HG02623 (cell line): ENCODE data around the gene CD226.
"Not testable (repeated sequence)": the region's sequence is repeated elsewhere in the genome, so short reads cannot be mapped to it uniquely, and the experiment has no call there.

Source experiments
- ATAC-seq: cut with Tn5 transposase; IDR thresholded peaks from one replicate; pipeline ENCODE4 v1.9.1; 2021; ENCODE audit warnings: moderate library complexity; ENCODE audit not compliant: unreplicated experiment

CD226 gene

DNA sequence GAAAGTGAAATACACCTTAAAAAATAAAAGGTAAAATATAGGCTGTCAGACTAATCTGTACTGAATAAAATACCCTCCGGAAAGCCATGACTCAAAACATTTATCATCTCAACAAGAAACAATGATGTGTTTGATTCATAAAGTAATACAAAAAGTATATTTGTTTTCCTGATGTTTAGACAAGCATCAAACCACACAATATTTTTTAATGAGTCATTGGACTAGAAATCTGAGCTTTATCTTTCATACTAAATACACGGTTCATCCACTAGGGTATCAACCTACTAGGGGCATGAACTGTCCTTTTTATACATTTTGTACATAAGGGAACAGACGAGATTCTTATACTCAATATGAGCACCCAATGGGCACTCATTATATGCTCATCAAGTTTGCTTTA is 31.3 kb downstream of the CD226 start:
- no peak for ATAC-seq

DNA sequence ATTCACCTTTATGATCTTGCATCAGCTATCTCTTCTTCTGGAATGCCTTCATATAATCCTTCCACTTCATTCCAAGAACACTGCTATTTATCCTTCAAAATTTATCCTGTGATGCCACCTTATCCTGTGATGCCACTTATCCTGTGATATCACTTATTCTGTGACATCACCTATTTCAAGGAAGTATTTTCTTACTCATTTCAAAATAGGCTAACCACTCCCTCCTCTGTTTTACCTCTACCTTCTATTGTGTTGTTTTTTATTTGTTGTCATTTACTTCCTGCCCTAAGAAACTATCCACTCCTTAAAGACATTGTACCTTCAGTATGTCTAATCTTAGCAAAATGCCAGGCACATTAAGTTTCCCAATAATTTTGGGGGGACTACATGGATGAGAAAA is 38.8 kb downstream of the CD226 start:
- ATAC-seq, result no peak

DNA sequence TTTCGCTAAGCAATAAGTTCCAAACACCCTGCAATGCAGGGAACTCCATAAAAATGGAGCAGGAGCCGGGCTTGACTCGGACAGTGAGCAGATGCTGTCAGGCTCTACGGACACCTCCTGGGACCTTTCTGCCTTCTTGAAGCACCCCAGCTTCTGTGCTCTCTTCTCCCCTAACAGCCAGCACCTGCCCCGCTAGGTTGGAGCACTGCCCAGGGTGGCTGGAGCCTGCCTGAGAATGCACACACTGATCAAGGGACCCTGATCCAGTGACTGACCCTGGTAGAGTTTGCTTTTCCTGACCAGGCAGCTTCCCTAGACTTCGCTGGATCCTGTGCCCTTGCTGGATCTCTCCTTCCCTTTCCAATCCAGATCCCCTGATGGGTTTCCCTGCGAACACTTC is 40.9 kb downstream of the CD226 start:
- ATAC-seq, result no peak

DNA sequence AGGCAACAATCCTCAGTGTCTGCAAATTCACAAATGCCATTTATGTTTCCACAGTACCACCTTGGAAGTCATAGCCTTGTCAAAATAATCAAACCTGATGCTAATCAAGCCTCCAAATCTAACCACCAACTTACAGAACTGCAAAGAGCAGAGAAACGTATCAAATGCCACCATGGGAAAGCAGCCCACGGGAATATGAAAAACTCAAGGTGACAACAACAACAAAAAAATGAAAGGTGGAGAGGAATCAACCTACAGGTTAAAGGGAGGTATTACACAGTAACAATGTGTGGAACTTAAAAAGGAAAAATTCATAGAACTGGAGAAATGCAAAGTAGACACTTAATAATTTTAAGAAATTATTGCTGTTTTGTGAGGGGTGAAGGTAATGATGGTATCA is 46.7 kb downstream of the CD226 start:
- no peak for ATAC-seq

DNA sequence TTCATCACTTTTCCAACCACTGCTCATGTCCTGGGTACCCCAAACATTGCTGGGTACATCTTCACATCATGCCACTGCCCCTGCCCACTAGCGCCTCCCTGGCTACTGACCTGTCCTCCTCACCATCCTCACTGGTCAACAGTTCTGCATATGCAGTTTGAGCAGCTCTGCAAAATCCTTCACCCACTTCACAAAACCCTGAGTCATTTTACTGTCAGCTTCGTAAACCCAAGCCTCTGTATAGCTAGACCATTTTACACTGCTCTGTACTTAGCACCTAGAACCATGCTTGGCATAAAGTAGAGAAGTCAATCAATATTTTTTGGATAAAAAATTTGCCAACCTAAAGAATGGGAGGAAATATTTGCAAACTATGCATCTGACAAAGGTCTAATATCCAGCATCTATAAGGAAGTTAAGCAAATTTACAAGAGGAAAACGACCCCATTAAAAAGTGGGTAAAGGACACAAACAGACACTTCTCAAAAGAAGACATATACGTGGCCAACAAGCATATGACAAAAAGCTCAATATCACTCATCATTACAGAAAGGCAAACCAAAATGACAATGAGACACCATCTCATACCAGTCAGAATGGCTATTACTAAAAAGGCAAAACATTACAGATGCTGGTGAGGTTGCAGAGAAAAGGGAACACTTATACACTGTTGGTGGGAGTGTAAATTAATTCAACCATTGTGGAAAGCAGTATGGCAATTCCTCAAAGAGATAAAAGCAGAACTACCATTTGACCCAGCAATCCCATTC is 48.3 kb downstream of the CD226 start:
- ATAC-seq, result not testable (repeated sequence)

DNA sequence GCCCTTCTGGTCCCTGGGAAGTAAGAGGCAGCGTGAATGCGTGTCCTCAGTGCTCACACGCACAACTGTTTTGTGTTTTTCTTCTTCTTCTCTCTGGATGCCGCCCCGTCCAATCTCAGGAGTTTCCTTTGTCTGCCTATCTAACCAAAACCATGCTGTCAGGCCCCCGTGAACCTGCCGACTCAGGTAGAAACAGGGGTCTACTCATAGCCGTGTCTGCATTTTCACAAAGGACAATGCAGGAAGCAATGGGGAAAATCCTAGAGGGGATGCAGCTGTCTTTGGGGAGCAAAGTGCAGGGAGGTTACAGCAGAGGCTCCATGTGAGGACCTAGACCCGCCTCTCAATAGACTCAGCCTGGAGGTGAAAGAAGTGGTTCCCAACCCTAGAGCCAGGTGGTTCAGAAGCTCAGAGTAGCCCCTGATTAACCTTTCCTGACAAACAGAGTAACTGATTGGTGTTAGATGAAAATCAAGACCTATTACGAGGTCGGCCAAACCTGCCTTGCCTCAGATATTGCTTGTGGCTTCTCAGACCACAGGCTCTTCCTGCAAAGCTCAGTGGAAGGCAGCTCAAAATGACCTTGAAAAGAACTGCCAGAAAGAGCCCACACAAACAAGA is 49.3 kb downstream of the CD226 start:
- peak; percentile 42 for ATAC-seq

DNA sequence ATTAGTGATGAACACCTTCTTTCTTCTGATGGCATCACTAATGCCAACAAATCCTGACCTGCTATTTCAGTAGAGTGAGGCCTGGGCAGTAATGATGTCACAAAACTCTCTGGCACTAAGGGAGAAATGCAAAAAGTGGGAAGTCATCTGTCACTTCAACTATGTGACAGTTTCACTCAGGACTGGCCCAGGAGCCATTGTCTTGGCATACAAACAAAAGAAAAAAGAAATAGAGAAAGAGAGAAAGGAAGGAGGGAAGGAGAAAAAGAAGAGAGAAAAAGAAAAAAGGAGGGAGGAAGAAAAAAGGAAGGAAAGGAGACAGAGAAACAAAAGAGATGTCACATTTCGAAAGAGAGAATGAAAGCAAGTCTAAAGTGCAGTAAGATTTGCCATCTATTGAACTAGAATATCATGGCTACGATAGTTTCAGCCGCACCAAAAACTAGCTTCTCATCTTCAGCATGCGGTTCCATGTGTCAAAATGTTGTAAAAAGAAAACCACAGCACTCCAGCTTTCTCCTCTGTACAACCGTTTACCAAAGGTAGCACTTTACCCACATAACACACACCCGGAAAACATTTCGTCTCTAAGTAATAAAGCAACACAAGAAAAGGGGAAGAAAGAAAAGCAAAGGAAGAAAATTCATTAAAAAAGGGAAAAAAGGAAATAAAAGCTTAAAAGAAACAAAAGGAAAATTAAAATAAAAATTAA is 50.1 kb downstream of the CD226 start:
- peak; percentile 41 for ATAC-seq

DNA sequence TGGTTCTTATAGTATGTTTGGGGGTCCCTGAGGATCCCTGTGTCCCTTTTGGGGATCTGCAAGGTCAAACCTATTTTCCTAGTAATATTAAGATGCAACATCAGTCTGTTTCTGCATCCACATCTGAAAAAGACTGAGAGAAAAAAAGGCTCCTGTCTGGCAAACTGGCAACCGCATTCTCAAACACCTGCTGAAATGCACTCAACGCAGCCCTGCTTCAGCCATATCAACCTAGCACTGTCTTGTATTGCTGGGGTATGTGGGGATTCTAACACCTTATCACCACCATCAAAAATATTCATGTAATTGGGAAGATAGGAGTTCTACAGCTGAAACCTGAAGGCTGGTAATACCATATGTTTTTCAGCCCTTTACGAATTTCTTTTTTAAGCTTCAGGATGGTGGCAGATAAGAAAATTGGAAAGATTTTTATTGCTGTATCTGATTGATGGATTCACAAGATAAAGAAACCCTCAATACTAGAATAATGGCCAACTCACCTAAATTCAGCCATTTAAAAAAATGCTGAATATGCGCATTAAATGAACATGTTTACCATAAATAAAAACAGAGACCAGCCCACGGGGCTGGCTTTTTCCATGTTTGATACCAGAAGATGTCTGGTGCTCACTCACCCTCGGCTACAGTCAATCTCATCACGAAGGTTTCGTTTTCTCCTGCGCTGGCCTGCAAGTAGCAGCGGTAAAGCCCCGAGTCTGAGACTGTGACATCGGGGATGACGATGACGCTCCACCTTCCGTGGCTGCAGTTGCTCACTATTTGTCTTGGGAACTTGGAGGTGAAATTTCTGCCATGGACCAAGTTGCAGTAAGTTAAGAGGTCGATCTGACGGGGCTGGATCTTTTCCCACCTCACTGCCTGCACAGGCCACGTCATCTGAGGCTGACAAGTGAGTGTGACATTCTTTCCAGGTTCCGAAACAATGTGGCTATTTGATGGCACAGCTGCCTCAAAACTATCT is 52.3 kb downstream of the CD226 start:
- ATAC-seq, result no peak

DNA sequence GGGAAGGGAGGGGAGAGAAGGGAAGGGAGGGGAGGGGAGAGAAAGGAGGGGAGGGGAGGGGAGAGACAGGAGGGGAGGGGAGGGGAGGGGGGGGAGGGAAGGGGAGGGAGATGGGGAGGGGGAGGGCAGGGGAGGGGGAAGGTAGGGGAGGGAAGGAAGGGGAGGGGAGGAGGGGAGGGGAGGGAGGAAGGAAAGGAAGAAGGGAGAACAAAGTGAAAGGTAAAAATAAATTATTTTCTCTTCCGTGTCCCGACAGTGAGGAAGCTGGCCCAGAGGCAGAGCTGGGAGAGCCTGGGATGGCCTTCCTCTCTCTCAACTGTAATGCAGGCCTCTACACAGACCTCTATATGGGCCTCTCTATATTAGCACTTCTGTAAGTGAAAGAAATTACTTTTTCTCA is 53.2 kb downstream of the CD226 start:
- ATAC-seq, result no peak

DNA sequence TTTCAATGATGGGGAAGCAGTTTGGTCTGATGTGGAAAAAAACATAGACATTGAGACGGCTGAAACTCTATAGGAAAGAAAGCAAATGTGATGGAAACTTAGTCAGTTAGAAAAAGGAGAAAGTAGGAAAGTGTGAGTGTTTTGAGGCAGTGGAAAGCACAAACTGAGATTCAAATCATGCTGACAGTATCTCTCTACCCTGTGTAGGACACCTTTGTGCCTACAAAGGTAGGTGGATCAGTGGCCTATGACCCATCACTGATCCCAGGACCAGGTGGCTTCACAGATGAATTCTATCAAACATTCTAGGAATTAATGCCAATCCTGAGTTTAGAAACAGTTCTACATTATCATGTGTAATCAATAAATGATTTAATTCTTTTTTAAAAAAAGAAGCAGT is 57.1 kb downstream of the CD226 start:
- no peak for ATAC-seq

DNA sequence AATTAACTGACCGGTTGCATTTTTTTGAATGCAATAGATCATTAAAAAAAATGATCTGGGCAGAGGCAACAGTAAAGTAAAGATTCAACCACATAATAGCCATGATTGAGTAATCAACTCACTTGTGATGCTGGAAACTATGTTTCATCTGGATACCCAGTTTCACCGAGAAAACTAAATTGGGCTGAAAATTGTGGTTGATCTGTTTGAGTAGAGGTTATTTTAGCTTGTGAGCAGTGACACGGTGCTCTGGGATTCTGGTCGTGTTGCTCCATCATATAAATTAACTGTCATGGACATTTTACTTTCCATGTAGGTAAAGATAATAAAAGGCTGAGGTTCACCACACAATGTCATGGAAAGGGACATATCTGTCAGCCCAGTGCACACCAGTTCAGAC is 58.7 kb downstream of the CD226 start:
- ATAC-seq, result no peak

DNA sequence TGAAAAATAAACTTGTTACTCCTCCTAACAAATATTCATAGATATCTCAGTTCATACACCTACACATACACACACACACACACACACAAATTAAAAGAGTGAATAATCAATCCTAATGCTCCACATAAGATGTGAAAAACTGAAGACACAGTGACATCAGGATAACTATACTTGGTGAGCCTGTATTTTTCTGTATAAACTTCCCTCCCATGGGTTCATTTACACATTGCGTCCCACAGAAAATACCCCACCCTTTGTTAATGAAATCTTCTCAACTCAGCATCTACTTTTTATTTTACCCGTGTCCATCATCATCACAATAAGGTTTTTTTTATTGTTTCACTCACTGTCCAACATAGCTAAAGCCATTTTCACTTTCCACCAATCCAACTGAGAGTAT is 60.4 kb downstream of the CD226 start:
- ATAC-seq, result no peak

DNA sequence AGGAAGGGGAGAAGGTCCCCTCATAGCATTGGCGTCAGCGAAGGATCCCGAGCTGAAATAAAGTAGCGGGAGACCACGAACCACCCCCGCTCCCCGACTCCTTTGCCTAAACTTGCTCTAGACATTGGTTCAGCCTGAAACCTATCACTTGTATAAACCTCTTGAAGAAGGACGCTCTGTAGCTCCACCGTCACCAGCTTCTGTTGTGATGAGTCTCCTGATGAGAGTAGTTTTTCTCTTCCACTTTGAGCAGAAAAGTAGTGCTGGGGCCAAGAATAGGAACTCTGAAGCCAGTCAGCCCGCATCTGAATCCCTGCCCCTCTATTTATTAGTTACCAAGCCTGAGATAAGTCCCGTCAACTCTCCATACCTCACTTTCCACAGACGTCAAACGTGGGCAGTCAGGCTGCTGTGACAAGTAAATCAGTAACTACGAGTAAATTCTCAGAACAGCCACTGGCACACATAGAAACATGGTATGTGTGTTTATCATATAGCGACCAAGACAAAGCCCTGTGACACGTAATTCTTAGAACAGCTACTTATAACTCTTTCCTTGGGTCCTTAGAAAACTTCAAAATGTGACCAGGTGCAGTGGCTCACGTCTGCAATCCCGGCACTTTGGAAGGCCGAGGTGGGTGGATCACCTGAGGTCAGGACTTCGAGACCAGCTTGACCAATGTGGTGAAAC is 61.7 kb downstream of the CD226 start:
- ATAC-seq, result peak; percentile 67

DNA sequence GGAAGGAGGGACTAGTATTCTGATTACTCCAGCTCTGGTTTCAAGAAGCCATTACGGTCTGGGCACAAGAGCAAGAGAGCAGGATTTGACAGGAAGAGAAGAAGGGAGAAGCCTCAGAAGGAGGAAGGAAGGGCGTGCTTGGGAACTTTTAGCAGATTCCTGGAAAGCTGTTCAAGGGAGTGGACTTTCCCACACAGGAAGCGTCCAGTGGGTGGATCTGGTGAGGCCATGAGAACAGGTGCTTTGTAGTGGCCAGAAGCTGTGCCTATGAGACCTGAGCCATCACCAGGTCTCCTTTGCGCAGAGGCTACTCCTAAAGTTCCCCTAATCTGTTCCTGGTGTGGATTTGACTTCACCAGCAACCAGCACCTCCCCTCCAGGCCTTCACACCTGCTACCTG is 62.3 kb downstream of the CD226 start:
- no peak for ATAC-seq

DNA sequence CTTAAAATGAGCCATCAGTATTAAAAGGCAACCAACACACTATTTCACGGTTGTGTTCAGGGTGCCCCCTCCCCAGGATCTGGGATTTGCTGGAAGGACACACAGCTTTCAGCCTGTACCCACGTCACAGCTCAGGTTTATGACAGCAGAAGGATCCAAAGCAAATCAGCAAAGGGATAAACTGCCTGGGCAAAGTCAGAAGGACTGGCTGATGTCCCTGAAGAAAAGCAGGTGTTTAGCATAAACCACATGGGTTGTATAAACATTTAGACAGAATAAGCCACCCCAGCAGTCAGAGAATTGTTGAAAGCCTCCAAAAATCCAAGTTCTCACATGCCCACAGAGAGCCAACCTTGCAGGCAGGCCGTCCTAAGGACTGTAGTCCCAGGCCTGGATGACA is 63.9 kb downstream of the CD226 start:
- no peak for ATAC-seq

DNA sequence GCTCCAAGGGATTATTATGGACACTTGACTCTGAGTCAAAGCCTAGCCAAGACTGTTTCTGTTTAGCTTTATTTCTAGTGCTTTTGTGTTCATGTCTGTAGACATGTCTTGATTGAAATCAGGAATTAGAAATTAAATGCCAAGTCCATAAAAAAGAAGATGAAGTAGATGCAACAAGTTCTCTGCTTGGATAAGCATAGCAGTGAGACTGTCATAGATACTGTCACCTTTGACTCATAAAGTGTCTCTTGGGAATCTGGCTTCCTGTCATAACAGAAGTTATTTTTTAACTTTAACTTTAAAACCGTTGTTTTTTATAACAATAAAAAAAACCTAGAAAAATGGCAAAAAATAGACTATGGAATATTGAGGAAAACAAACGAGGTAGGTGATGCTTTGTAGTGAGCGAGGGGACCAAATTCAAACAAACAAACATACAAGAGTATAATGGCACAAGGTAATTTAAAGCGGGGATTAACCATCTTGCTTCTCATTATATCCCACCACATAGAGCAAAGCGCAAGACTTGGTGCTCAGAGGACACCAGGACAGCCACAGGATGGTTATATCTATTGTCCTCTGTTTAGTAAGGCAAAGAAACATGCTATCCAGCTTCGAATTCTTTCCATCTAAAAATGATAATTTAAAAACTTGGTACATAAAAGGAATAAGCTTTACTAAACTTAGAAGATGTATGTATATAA is 64.6 kb downstream of the CD226 start:
- peak; percentile 49 for ATAC-seq

DNA sequence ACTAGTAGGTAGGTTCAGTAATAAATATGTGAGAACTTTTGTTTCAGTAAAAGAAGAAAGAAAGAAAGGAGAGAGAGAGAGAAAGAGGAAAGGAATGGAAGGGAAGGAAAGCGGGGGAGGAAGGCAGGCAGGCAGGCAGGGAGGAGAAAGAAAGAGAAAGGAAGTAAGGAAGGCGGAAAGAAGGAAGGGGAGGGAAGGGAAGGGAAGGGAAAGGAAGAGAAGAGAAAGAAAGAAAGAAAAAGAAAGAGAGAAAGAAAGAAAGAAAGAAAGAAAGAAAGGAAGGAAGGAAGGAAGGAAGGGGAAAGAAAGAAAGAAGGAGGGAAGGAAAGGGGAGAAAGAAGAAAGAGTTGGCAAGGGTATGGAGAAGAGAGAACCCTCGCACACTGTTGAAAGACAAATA is 67.6 kb downstream of the CD226 start:
- ATAC-seq, result no peak

DNA sequence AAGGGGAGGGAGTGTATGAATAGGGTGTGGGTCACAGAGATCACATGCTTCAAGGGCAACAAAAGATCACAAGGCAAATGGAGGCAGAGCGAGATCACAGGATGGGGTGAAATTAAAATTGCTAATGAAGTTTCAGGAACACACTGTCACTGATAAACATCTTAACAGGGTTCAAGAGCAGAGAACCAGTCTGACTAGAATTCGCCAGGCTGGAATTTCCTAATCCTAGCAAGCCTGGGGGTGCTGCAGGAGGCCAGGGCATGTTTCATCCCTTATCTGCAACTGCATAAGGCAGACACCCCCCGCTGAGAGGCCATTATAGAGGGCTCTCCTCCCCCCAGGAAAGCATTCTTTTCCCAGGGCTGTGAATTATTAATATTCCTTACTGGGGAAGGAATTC is 68.6 kb downstream of the CD226 start:
- ATAC-seq, result not testable (repeated sequence)

DNA sequence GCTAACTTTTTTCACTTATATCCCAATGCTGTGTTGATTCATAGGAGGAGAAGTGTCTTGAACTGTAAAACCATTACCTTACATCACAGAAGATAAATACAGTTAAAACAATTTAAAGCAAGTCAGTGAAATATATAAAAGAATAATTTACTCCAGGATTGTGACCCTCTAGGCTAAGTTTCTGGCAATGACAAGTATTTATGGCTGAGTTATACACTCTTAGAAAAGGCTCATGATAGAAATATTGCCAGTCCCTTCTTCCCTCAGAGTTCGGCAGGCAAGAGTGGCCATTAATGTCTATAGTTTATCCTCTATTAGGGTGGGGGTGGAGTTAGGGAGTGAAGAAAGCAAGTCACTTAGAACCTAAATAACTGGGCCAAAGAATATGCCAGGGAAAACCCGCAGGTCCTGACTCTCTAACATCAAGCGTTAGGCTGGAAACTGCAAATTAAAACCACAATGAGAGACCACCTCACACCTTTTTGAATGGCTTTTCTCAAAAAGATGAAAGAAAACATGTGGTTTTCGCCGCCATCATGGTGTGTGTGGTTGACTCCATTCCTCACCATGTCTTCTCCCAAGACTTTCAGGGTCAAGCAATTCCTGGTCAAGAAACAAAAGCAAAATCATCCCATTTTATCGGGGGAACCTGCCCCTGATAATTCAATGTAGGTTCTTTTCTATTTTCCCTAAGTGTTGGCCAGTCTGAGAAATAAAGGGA is 69.3 kb downstream of the CD226 start:
- no peak for ATAC-seq
